RPMI7951 (cell line): ENCODE measurements around the gene VASH1. TPM values are rescaled to one million over a fixed set of nuclear protein-coding genes. Genes with fewer than 3 reads are reported as not detected.

Source experiments
- DNase-seq: peaks from one replicate; pipeline ENCODE4 v3.0.0-alpha.2; 2012; ENCODE audit warnings: low read depth
- total RNA-seq: library from RNA; depleted of rRNA; stranded (reverse); fragments of >200 nt; shearing (Covaris generic); gene quantifications from 2 replicates; pipeline ENCODE4 v1.2.3, GENCODE V29; 2014

The VASH1 gene
- total RNA-seq, 1 experiment from 2014 or later = 4.4 TPM

DNA sequence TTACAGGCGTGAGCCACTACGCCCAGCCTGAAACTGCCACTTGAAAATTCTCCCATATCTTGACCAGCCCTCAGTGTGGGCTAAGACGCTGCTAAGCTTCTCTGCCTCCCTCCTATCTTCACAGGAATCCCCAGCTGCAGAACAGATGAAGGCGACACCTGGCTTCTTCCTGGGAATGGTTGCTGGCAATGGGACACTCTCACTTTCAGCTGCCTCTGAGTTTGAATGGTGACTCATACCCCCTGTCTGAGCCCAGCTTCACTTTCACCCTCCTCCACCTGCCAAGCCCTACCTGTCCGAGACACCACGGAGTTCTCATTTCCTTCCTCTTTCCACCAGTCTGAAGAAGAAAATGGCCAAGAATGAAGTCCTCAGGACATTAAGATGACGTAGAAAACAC, 18.3 kb upstream of the VASH1 start:
- DNase-seq = peak; percentile 18

DNA sequence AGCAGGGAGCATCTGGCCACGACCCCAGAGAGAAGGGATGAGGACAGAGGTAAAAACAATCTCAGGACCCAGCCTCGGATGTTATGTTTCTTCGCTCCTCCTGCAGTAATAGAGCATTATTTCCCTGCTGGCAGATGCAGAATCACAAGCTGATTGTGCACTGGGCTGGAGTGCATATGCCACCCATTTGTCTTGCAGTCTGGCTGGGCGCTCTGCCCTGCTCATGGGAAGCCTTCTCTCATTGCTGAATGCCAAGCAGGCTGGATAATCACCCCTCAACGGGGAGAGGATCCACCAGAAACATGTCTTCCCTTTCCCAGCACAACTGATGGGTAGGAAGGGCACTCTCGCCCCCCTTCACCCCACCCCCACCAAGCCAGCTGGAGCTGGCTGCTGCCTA, 8.5 kb upstream of the VASH1 start:
- no peak for DNase-seq

DNA sequence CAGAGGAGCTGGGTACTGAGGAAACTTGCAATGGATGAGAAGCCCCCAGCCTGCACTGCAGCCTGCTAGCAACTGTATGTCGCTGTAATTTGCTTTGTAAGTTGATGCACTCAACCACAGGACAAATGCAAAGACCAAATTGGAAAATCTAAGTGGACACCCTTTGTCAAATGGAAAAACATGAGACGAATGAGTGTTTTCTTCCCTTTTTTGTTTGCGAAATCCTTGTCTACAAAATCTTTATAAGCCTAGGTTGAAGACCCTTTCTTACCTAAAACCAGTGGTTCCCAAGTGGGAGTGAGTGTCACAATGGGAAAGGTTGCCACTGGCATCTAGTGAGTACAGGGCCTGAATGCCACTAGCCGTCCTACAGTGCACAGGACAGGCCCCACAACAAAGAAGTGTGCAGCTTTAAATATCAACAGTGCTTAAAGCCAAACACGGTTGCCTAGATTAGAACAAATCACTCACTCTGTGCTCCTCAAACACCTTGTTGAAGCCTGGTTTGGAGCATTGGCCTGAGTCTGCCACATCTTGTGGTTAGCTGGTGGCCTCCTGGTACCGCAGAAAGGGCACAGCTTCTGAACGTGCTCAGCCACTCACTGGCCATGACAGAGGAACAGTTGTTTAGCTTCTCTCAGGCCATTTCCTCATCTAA, 7.6 kb upstream of the VASH1 start:
- no peak for DNase-seq

DNA sequence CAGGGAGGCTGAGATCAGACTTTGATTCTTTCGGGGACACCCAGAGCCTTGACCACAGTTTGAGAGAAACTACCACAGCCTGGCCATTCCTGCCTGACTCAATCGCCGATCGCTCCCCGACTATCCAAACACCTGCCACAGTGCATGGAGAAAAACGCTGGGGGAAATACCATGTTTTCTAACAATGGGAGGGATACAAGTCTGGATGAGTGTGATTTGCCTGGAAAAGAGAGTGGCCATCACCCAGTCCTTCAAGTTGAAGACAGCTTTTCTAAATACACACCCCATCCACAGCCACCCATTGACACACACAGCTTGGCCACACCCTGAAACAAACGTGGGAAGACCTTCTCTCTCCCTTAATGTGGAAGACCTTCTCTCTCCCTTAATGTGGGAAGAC, 6.7 kb upstream of the VASH1 start:
- DNase-seq = no peak

DNA sequence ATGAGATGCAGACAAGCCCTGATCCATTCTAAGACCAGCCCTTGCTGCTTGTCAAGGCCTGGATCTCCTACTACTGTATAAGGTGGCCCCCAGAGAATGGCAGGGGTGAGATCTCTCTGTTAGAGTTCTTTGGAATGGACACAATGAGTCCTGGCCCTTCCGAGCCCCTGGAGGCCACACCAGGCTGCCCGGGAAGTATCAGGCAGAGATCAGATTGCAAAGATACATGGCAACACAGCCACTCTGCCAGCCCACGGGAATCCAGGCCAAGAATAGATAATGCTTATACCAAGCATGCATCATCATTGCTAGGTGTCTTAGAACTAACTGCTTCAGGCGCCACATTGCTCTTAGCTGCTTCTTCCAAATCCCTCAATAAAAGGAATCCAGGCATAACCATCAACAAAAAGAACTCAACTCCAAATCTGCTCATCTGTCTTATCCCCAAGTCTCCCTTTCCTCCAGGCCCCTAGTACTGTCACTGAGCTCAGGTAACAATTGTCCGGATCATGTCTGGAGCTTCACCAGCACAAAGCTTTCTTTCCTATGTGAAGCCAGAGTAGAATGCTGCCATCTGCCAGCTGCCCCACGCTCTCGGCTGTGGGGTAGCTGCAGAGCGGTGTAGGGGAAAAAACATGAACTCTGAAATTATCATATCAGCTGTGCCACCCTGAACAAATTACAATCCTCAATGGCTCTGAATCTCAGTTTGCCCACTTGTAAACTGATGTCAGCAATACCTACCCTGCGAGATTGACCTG, 5.5 kb upstream of the VASH1 start:
- no peak for DNase-seq

DNA sequence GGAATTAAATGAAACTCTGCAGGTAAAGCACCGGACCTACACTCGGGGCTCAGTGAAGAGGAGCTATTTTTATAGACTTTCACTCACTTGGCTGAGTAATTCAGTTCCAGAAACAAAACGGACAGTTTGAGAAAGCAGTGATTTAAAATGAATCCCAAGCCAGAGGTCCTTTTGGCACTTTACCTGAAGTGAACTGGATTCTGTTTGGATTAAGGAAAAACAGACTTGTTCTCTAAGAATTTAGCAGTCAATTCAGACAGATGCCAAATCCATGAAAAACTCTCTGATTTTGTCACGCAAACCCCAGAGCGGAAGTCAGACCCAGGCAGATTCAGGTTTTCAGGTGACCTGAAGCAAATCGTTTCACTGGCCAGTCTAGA, 4.9 kb upstream of the VASH1 start:
- no peak for DNase-seq

DNA sequence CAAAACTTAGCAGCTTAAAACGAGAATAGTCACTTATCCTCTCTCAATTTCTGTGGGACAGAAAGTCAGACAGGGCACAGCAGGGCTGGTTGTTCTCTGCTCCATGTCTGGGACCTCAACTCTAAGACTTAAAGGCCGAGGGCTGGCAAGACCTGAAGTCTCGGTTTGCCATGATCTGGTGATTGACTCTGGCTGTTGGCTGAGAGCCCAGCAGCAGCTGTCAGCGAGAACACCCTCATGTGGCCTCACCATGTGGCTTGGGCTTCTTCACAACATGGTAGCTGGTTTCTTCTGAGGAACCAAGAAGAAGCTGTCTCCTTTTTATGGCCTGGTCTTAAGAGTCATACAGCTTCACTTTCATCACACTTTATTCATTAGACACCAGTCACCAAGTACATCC, 1.7 kb upstream of the VASH1 start:
- peak; percentile 20 for DNase-seq

DNA sequence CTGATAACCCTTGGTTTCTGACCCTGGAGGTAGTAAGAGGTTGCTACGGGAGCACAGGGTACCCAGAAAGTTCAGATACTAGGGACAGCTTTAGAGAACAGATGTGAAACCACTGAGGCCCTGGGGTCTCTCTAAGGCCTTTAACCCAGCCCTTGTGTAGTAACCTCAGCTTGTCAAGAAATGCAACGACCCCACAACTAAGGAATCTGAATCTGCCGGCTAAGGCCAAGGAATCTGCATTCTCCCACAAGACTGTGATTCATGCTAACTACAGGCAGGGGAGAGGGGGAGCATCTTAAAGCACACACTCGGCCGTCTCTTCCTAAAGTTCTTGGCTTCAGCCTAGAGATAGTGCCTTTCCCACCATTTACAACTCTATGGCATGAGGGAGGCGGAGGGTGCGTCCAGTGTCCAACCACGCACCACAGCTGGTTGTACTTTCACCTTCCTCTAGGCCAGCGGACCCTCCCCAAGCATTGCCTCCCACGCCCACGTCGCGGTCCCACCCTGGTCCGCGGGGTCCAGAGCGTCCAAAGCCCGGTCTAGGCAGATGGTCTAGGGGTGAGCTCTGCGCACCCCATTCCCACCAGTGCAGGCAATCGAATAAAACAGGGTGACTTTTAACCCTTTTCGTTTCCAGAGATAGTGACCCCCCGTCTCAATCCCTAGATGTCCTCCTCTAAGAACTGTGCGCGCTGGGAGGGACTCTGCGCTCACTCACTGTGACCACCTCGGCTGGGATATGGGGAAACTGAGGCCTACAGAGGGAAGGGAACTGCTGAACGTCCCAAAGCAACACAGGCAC, 735 bp upstream of the VASH1 start:
- no peak for DNase-seq

DNA sequence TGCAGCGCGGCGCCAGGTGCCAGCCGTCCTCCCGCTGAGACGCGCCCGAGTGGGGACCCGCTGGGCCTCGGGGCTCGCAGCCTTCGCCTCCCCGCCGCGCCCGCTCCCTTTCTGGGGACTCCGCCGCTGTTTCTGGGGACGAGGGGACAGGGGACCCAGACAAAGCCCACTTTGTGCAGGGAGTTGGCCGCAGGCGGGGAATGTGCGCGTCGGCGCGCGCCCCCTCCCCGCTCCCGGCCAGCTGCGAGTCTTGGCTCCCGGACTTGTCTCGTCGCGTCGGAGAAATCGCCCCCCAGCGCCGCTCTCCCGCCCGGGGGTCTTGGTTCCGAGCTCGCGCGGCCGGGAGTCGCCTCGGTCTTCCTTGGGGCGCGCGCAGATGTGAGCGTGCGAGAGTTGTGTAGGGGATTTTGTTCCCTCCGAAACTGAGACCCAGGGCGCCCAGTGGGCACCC, 717 bp downstream of the VASH1 start:
- no peak for DNase-seq

DNA sequence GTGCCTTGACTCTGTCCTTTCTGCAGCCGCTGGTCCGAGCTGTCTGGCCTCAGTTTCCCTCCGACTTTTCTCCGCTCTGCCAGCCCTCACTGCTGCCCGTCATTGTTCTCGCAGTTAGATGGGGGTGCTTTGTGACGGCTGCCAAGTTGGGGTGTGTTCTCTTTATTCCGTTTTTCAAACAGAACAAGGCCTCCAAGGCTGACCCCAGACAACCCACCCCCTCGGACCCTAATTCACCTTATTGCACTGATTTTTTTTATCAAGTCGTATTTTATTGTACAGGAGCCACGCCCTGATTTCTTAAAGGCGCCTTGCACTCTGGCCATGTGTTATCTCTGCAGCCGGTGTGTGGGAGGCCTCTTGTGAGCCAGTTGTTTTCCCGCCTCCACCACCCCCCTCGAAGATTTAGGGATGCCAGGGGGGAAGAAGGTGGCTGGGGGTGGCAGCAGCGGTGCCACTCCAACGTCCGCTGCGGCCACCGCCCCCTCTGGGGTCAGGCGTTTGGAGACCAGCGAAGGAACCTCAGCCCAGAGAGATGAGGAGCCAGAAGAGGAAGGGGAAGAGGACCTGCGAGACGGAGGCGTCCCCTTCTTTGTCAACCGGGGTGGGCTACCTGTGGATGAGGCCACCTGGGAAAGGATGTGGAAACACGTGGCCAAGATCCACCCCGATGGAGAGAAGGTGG, 1.3 kb downstream of the VASH1 start:
- DNase-seq = peak; percentile 16

DNA sequence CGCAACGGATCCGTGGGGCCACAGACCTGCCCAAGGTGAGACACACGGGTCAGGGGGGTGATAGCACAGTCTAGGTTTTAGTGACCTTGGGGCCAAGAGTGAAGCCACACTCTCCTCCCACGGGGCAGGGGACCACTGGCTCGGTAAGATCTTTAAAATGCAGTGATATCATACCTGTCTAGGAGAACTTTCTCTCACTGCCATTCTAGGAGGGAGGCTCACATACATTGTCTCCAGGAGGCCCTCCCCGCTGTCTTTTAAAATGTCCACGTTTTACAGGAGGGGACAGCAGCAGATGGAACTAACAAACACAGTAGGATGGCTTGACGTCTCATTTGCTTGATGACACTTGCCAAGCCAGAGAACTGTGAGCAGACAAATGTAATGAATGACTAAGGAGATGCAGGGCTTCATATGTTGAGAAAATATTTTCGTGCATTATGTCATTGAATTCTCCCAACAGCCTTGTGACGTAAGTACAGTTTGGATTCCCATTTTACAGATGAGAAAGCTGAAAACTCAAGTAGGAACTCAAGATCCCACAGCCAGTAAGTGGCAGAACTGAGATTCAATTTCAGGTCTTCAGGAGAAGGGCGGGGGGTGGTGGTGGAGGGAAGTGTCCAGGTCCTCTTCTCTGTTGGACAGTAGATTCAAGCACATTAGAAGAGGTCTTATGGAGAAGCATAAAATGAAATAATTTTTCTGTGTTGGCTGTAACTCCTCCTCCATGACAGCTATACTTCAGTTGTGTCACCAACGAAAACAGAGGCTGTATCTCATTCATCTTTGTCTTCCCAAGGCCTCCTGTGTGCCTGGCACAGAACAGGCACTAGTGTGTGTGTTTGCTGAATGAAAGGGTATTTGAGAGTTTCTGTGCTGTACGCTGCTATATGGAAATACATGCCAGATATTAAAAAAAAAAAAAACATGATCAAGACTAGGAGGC, 2.1 kb downstream of the VASH1 start:
- no peak for DNase-seq

DNA sequence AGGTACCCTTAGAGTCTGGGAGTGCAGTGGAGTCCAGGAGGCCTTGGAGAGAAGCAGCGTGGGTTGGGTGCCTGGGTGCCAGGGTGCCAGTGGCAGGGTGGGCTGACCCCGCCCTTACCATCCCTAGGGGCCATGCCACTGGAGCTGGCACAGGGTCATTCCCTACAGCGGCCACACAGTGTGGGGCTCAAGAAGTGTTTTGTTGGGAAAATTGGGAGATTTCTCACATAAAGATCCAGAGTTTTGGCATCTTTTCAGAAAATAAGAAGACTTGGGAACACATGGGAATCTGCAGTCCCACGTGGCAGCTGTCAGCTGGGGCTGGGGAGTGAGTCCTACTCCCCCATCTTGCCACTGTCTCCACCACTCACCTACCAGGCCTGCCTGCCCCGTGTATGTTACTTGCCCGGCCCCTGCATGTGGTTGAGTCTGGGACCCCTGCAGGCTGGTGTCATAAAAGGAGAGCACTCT, 4.2 kb downstream of the VASH1 start:
- DNase-seq = no peak

DNA sequence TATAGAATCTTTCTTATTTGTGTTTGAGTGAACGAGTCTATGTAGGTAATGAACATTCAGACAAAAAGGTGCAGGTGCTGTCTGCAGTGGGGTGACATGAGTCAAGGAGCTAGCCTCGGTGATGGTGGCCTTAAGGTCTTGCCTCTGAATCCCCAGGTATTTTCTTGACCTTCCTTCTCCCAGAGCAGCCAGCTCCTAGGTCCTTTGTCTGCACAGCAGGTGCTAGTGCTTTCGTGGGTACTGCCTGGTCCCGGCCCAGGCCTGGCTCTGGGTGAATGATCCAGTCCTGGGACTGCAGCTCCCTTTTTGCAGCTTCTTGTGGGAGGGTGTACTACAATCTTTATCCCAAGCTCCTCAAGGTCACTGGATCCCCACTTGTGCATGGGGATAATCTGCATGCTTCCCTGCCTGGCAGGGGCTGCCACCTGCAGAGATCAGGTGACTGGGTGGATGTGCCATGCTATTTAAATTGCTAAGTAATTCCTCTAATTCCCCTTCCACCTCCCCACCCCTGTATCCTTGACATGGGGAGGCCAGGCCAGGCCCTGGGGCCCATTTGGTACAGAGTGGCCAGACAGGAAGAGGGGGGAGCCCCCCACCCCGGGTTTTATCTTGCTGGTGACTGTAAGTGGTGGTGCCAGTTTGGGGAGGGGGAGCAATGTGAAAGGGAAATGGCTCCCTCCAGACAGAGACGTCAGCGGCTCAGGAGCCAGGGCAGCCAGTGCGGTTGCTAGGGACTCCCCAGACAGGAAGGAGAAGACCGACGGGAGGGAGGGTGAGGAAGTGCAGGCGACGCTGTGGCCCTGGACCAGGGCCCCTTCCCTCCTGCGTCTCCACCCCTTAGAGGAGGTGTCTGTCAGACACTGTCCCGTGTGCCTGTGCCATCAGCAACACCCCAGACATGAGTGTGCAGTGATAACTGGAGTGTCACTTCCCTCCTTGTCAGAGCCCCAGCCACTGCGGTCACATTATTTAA, 6.7 kb downstream of the VASH1 start:
- DNase-seq = no peak

DNA sequence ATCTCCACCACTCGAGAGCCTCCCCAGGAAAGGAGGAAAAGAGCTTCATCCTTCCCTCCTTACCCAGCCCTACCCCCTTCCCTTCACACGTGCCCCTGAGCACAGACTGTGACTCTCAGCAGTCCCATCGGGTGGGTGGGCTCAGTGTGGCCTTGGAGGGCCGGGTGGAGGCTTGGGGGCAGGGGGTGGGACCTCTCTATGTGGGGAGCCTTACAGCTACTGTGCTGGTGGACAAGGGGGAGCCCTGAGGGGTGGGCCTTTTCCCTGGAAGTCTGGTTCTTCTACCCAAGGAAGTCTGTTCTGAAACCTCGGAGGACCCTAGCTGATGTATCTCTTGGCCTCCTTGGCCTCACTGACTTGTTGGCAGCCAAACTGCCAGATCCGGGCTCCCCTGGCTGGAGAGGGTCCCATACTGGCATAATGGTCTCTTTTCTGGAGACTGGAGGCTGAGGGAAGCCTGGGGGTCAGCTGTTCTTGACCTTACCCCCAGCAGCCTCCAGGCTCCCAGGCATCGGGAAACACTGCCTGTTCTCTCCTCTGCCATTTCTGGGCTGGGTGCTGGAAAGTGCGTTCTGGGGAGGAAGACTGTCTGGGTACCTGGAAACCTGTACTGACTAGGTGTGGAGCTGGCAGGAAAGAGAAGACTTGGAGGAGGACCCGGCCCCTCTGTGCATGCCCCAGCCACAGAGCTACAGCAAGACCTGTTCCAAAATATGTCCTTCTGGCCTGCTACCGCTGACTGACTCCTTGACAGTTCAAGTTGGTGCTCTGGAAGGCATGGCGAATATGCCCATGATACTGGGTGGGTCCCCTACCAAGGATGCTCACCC, 7.6 kb downstream of the VASH1 start:
- DNase-seq = no peak

DNA sequence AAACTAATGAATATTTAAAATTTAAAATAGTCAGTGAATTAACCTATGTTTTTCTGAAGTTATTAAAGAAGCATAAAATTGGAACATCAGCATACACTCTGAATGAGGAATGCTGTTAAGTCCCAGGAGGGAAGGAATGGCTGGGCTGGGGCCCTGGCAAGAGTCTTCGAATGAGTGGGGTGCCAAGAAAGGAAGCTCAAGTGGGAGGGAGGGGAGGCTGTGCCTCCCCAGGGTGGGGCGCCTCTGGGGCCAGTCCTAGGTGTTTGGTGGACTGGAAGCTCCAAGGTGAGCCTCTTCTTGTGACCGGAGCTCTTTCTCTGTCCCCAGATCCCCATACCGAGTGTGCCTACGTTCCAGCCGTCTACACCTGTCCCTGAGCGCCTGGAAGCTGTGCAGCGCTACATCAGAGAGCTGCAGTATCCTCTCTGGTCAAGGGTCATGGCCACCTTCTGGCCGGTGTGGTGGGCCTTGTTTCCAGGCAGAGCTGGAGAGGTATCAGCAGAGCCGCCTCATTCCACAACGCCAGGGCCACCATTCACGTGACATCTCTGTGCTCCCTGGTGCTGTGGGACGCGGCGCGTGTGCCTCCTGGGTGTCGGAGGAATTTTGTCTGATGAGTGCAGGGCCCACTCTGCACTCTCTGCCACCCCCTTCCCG, 8.5 kb downstream of the VASH1 start:
- DNase-seq = no peak

DNA sequence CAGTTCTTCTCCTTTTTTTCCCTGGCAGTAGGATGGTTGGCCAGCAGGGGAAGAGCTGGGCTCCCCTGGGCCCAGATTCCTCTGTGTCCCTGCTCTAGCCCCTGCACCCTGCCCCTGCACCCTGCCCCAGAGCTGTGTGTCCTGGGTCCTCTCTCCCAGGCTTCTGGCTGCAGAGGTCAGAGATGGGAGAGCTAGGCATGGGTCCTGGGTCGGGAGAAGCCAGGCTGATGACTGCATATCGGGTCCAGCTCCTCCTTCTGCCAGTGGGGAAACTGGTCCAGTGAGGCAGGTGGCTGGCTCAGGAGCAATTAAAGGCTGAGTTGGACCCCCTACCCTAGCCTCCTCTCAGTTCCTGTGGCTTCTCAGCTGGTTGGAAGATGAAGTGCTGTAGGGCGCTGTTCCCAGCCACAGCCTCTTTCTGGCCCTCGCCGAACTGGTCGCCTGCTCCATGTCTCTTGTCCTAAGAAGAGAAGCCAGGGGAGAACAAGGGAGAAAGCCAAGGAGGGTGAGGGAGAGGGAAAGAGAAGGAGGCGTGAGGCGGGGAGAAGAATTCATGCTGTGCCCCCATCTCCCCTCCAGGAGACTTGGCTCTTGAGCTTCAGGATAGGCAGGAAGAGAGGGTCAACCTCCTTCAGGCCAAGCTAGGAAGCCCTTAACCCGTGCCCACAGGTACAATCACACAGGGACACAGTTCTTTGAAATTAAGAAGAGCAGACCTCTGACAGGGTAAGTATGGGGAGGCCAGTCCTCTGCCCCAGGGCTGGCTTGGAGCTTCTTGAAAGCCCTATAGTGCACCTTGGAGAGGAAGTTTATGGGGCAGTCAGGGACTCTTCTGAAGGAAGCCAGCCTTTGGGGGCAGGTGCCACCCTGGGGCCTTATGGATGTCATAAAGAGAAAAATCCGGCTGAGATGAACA, 9.5 kb downstream of the VASH1 start:
- DNase-seq = no peak

DNA sequence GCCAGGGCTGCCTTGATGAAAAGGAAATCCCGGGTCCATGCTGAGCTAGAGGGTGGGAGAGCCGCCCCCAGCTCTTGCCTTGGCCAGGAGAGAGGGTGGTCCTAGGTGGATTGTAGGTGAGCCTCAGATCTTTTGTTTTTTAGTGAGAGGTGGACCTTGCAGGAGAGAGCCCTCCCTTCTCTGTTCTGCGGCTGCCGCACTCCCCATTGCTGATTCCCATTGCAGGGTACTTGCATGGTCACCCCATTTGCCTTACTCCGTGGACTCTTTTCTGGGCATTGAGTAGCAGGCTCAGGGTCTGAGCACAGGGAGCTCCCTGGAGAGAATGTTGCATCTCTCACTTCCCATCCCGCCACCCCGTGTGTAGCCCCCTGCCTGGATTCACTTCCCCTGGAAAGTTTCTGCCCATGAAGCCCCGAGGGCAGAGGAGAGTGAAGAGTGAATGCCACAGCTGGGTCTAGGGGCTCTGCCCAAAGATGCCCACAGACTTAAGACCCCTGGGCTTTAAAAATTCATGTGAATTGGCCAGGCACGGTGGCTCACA, 10.2 kb downstream of the VASH1 start:
- DNase-seq = no peak
